Activated naive CD4-positive, alpha-beta T cell (primary cell): ENCODE results near the gene SGSH.
"Not testable (repeated sequence)": the region's sequence is repeated elsewhere in the genome, so short reads cannot be mapped to it uniquely, and the experiment has no call there.

Experiments
- DNase-seq, 4 experiments: peaks; one replicate each; lab custom pipeline; 2025; lab: John Stamatoyannopoulos, UW

Gene SGSH

GRCh38 chr17:80210348-80211108, 9.6 kb downstream of the SGSH start:
- no peak for DNase-seq

GRCh38 chr17:80209765-80210164, 10.4 kb downstream of the SGSH start:
- no peak for DNase-seq

GRCh38 chr17:80208050-80208449, 12.1 kb downstream of the SGSH start:
- DNase-seq = no peak

- no peak for DNase-seq
Observed at GRCh38 chr17:80205811-80206210, 14.3 kb downstream of the SGSH start.

GRCh38 chr17:80204626-80205468, 15.3 kb downstream of the SGSH start:
- no peak for DNase-seq

GRCh38 chr17:80203471-80203963, 16.6 kb downstream of the SGSH start:
- DNase-seq = no peak

- no peak for DNase-seq
Observed at GRCh38 chr17:80202197-80202596, 17.9 kb downstream of the SGSH start.

GRCh38 chr17:80201446-80201845, 18.7 kb downstream of the SGSH start:
- no peak for DNase-seq

GRCh38 chr17:80199295-80199694, 20.8 kb downstream of the SGSH start:
- not testable (repeated sequence) for DNase-seq

GRCh38 chr17:80198144-80198661, 21.9 kb downstream of the SGSH start:
- no peak for DNase-seq

- DNase-seq = no peak
Observed at GRCh38 chr17:80196652-80197051, 23.5 kb downstream of the SGSH start.

GRCh38 chr17:80195671-80196529, 24.2 kb downstream of the SGSH start:
- peak; percentile 25 to 51 (median 38) for DNase-seq

GRCh38 chr17:80195141-80195540, 25.0 kb downstream of the SGSH start:
- no peak for DNase-seq

GRCh38 chr17:80191865-80192661, 28.1 kb downstream of the SGSH start:
- no peak for DNase-seq

GRCh38 chr17:80191192-80191591, 28.9 kb downstream of the SGSH start:
- DNase-seq = no peak

- DNase-seq = no peak
Observed at GRCh38 chr17:80190716-80191115, 29.4 kb downstream of the SGSH start.

- DNase-seq = no peak
Observed at GRCh38 chr17:80189611-80190010, 30.5 kb downstream of the SGSH start.

GRCh38 chr17:80187515-80187941, 32.6 kb downstream of the SGSH start:
- no peak for DNase-seq

- DNase-seq = no peak
Observed at GRCh38 chr17:80187090-80187489, 33.0 kb downstream of the SGSH start.

- DNase-seq = no peak
Observed at GRCh38 chr17:80185968-80186367, 34.2 kb downstream of the SGSH start.

GRCh38 chr17:80184423-80184714, 35.8 kb downstream of the SGSH start:
- no peak for DNase-seq
